Activated T-cell treated with anti-CD3 and anti-CD28 coated beads, Interleukin-2, amount 50 U/mL, for 24 hours (primary cell): Measurements from ENCODE around the gene CFAP54.
"Not testable (repeated sequence)": the region's sequence is repeated elsewhere in the genome, so short reads cannot be mapped to it uniquely, and the experiment has no call there.

ENCODE experiments used
- DNase-seq: peaks from one replicate; pipeline ENCODE4 v3.0.0-alpha.2; 2020
- H3K27ac Mint-ChIP-seq: 2 replicates; pipeline ENCODE4 v1.8.0; 2020; ENCODE audit warnings: mild to moderate bottlenecking, mixed read lengths
- H3K27me3 Mint-ChIP-seq: 2 replicates; pipeline ENCODE4 v1.8.0; 2020; ENCODE audit warnings: mixed read lengths
- H3K36me3 Mint-ChIP-seq: 2 replicates; pipeline ENCODE4 v1.8.0; 2020; ENCODE audit warnings: low read depth, mixed read lengths
- H3K4me1 Mint-ChIP-seq: 2 replicates; pipeline ENCODE4 v1.8.0; 2020; ENCODE audit warnings: low read depth, mixed read lengths
- H3K4me3 Mint-ChIP-seq: 2 replicates; pipeline ENCODE4 v1.8.0; 2020; ENCODE audit warnings: mild to moderate bottlenecking, moderate library complexity, mixed read lengths
- H3K9me3 Mint-ChIP-seq: 2 replicates; pipeline ENCODE4 v1.8.0; 2020; ENCODE audit warnings: mixed read lengths

Gene CFAP54

DNA sequence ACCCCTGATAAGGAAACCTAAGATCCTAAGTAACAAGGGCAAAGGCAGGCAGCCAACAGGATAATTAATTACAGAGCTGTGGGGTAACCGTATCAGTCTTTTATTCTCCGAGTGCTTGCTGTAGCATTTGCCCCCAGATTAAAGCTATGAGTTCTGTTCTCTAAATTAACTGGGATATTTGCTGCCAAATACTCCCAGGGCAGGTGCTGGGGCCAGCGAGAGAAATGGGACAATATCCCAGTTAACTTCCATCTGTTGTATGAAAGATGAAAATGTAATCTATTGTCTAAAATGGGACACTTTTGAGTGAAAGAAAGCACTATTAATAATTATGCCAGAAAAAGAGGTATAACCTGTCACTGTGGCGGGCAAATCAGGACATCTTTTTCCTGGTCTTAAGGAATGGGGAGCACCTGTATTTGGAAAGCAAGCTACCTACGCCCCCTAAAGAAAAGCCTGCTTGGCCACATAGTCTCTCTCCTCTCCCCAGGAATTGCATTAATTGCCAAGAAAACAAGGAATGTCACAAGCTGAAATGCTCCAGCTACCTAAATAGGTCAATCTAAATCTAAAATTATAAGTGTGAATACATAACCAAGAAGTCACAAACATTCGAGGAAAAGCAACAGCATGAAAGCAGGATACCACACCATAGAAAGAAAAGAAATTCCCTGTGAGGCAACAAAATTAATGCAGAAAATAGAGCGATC, 26.7 kb upstream of the CFAP54 start:
- H3K27me3 Mint-ChIP-seq = no peaks in the 10 kb centered on the region
- H3K27ac Mint-ChIP-seq = no peak overlapping the region
- no peaks in the 10 kb centered on the region for H3K9me3 Mint-ChIP-seq
- no peaks in the 10 kb centered on the region for H3K36me3 Mint-ChIP-seq
- no peak for DNase-seq
- no peak overlapping the region for H3K4me3 Mint-ChIP-seq
- no peaks in the 10 kb centered on the region for H3K4me1 Mint-ChIP-seq

DNA sequence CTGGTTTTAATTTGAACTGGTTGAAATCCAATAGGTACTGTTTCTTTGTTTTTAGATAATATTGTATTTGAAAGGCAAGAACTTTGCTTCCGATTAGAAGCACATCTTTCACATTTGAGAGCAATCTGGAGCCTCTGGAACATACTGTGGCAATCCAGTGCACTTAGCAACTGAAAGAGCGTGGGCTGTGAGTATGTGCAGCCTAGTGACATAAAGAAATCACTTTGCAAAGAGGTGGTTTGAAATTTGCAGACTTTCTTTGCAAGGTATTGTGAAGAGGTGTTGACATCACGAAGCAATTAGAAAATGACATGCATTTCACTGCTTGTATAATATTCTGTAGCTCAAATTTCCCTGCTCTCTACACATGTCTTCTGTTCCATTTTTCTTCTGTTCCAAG, 23.5 kb upstream of the CFAP54 start:
- no peaks in the 10 kb centered on the region for H3K27me3 Mint-ChIP-seq
- DNase-seq = no peak
- no peak overlapping the region for H3K4me3 Mint-ChIP-seq
- no peak overlapping the region for H3K27ac Mint-ChIP-seq
- H3K4me1 Mint-ChIP-seq = no peaks in the 10 kb centered on the region
- peaks cover 3% of the 10 kb centered on the region for H3K36me3 Mint-ChIP-seq
- H3K9me3 Mint-ChIP-seq = peaks cover 7% of the 10 kb centered on the region

DNA sequence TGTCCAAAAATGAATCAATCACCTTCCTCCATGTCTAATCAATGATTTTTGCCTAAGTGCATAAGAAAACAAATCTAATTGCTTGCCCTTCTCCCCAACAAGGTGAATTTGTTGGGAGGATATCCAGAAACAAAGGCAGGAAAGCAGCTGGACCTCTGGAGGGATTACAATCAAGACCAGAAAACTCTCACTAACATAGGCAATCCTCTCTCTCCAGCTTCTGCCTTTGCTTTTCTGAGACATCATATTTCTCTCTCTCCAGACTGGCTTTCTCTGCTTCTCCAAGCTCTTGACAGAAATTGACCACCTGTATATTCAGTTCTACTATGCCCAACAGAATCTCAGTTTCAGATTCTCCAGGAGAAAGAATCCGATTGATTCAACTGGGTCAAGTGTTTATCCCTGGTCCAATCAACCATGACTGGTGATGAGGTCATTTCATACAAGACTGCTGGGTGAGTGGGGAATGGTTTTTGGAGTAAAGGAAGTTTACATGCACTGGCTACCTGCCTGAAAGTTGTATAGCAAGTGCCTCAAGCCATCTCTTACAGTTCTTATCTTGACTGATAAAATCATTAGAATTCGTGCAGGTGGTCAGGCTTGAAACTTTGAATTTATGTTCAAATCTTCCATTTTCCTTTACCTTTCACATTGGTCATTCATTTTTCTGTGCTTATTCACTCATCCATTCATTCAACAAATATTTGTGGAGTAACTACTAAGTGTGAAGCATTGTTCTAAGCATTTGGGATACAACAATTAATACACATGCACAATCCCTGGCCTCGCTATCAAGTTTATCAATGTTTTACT, 22.2 kb upstream of the CFAP54 start:
- no peaks in the 10 kb centered on the region for H3K27me3 Mint-ChIP-seq
- peaks cover 7% of the 10 kb centered on the region for H3K9me3 Mint-ChIP-seq
- H3K27ac Mint-ChIP-seq = no peak overlapping the region
- H3K4me1 Mint-ChIP-seq = no peaks in the 10 kb centered on the region
- H3K4me3 Mint-ChIP-seq = no peak overlapping the region
- no peak for DNase-seq
- peaks cover 3% of the 10 kb centered on the region for H3K36me3 Mint-ChIP-seq

DNA sequence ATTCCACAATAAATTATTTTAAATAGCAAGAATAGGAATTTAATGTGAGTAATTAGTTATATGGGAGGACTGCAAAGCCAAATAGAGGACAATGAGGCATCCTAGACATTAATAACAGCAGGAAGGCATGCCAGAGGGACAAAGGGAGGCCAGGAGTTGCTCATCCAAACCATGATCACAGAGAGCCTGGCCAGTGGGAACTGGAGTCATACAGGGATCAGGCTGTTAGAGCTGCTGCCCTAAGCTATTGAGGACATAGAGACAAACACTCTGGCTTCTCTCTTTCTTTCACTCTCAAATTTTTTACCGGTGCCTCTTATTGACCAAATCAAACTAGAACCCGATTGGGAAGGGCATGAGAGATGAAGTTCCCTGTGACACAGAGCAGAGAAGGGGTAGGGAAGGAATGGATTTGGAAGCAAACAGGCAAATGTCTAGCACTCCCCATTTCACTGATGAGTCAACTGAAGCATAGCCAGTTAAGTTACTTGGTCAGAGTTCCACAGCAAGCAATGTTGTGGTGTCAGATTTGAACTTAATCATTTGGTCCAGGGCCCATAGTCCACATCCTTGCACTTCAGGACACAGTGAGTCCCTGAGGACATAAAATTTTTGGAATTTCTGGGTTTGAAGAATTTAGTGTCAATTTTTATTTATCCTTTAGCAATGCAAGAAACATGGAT, 17.9 kb upstream of the CFAP54 start:
- Mint-ChIP-seq H3K27me3 (no peaks in the 10 kb centered on the region), H3K9me3 (peaks cover 7% of the 10 kb centered on the region), H3K4me1 (peaks cover 10% of the 10 kb centered on the region), H3K27ac (no peak overlapping the region), H3K4me3 (no peak overlapping the region), H3K36me3 (peaks cover 3% of the 10 kb centered on the region)
- DNase-seq = no peak

DNA sequence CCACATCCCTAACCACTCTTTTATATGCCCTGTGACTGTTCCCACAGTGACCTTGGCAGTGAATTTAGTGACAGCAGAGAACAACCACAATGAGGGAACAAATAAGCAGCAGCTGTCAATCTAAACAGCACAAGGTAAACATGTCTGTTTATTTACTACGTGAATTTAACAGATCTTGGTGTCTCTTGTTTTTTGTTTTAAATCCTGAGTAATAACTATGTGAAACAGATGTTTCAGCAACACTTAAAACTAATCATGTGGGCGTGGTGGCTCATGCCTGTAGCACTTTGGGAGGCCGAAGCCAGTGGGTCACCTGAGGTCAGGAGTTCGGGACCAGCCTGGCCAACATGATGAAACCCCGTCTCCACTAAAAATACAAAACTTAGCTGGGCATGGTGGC, 17.0 kb upstream of the CFAP54 start:
- Mint-ChIP-seq H3K27me3 (no peaks in the 10 kb centered on the region), H3K9me3 (peaks cover 7% of the 10 kb centered on the region), H3K4me3 (no peak overlapping the region), H3K36me3 (peaks cover 3% of the 10 kb centered on the region), H3K4me1 (peaks cover 10% of the 10 kb centered on the region), H3K27ac (no peak overlapping the region)
- no peak for DNase-seq

DNA sequence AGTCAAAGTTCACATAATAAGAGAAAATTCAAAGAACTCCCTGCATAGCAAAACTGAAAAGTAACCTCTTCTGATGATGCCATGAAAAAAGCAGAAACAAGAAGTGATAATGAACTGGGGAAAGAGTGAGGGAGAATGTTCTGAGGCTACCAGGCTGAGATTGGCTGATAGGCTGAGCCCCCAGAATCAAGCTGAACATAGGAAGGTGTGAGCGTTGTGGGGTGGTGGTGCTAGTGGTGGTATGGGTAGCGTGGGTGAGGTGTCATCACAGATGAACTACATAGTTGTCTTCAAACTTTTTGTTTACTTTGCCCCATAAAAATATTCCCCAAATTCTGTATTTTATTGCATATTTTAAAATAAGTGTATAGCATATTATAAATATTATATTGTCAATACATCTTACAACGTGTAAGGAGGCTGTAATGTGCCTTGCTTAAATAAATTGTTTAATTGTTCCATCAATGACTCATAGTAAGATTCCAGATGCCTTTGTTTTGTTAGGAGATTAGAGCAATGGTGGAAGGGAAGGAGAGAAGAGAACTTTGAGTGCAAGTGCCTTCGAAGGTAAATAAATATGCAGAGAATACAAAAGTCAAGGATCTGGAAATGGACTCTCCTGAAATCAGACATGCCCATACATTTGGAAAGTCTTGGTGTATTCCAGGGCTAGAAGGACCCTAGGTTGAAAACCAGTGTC, 15.8 kb upstream of the CFAP54 start:
- Mint-ChIP-seq H3K27ac (no peak overlapping the region), H3K4me1 (peaks cover 10% of the 10 kb centered on the region), H3K36me3 (peaks cover 3% of the 10 kb centered on the region), H3K4me3 (no peak overlapping the region), H3K9me3 (peaks cover 7% of the 10 kb centered on the region), H3K27me3 (no peaks in the 10 kb centered on the region)
- DNase-seq = no peak

DNA sequence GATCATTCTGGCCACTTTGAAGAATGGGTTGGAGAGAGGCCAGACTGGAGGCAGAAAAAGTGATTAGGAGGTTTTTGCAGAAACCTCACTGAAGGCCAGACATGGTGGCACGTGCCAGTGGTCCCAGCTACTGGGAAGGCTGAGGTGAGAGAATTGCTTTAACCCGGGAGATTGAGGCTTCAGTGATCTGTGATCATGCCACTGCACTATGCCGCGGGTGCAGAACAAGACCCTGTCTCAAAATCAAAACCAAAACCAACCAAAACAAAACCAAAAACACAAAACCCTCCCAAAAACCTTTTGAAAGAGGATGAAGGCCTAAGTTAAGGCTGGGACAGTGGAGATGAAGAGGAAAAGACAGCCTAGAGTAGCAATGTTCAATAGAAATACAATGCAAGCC, 15.2 kb upstream of the CFAP54 start:
- Mint-ChIP-seq H3K27me3 (no peaks in the 10 kb centered on the region), H3K4me3 (no peak overlapping the region), H3K4me1 (peaks cover 10% of the 10 kb centered on the region), H3K9me3 (peaks cover 5% of the 10 kb centered on the region), H3K36me3 (peaks cover 3% of the 10 kb centered on the region), H3K27ac (no peak overlapping the region)
- no peak for DNase-seq

DNA sequence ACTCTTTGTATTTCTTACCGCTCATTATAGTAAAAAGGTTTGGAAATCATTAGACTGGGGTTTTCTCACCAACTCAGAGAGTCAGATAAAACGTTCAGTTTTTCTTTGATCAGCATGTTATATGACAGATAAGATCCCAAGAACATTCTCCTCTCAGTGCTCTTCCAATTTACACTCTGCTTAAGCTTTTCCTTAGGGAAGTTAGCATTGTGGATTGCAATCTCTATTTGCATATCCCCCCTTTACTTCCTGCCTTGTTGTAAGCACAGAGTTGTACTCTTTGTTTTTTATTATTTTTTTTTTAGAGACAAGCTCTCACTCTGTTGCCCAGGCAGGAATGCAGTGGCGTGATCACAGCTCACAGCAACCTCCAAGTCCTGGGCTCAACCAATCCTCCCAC, 11.4 kb upstream of the CFAP54 start:
- Mint-ChIP-seq H3K4me1 (peaks cover 10% of the 10 kb centered on the region), H3K4me3 (no peak overlapping the region), H3K36me3 (no peaks in the 10 kb centered on the region), H3K27ac (no peak overlapping the region), H3K9me3 (no peaks in the 10 kb centered on the region), H3K27me3 (no peaks in the 10 kb centered on the region)
- DNase-seq = no peak

DNA sequence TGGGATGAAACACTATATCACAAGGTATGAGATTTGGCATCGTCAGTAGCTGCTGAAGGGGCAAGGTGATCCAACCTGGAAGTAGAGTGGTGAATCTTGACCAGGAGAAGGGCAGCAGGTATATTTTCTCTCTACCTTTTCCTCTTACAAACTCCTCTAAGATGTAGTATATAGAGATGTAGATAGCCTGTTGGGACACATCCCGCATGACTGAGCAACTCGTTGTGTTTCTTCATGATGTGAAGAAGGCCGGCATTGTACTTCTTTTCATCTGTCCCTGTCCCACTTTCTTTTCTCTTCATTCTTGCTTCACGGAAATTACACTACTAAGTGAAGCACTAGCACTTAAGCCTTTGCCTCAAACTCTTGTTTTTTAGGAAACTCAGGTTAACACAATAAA, 7.3 kb upstream of the CFAP54 start:
- H3K4me3 Mint-ChIP-seq = no peak overlapping the region
- no peaks in the 10 kb centered on the region for H3K9me3 Mint-ChIP-seq
- H3K27me3 Mint-ChIP-seq = no peaks in the 10 kb centered on the region
- no peak for DNase-seq
- no peak overlapping the region for H3K27ac Mint-ChIP-seq
- no peaks in the 10 kb centered on the region for H3K36me3 Mint-ChIP-seq
- peaks cover 25% of the 10 kb centered on the region for H3K4me1 Mint-ChIP-seq

DNA sequence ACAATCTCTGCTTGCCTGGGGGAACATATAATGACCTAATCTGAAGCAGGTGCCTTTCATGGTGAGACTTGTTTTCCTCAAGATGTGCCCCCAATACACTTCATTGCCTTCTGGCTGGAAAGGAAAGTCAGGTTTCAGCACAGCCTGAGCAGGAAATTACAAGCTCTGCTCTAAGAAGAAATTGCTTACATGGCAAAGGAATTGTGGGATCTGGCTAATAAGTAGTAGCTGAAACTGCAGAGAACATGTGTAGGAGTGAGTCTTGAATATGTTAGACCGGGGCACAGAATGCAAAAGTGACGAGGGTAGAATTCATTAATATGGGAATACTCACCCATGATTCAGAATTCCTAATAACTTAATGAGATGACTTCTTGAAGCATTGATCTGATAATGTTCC, 6.3 kb upstream of the CFAP54 start:
- H3K36me3 Mint-ChIP-seq = no peaks in the 10 kb centered on the region
- H3K4me1 Mint-ChIP-seq = peaks cover 33% of the 10 kb centered on the region
- no peak overlapping the region for H3K27ac Mint-ChIP-seq
- DNase-seq = no peak
- H3K9me3 Mint-ChIP-seq = no peaks in the 10 kb centered on the region
- no peak overlapping the region for H3K4me3 Mint-ChIP-seq
- no peaks in the 10 kb centered on the region for H3K27me3 Mint-ChIP-seq

DNA sequence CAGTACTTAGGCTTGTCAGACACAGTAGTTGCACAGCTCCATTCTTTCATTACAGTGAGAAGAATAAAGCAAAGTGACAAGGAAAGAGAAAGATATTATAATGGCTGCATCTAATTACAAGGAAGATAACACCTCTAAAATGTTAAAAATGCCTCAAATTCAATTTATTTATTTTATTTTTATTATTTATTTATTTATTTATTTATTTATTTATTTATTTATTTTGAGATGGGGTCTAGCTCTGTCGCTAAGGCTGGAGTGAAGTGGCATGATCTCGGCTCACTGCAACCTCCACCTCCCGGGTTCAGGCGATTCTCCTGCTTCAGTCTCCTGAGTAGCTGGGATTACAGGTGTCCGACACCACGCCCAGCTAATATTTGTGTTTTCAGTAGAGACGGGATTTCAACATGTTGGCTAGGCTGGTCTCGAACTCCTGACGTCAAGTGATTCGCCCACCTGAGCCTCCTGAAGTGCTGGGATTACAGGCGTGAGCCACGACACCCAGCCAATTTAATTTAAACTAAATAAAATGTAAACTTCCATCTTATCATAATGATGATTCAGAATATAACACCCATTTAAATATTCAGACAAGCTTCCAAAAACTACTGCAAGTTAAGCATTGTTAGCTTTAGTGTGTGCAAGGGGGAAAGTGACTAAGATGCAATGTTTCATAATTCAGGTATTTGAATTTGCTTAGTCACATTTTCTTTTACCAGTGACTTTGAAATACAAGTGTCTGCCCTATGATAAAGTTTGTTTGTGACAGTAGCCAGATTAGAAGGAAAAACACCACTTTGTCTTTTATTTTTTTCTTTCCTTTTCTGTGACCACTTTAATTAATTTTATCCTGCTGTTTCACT, 2.4 kb upstream of the CFAP54 start:
- no peak for DNase-seq
- H3K9me3 Mint-ChIP-seq = no peaks in the 10 kb centered on the region
- no peak overlapping the region for H3K27ac Mint-ChIP-seq
- peaks cover 3% of the 10 kb centered on the region for H3K36me3 Mint-ChIP-seq
- H3K27me3 Mint-ChIP-seq = no peaks in the 10 kb centered on the region
- H3K4me1 Mint-ChIP-seq = peaks cover 43% of the 10 kb centered on the region
- H3K4me3 Mint-ChIP-seq = no peak overlapping the region

DNA sequence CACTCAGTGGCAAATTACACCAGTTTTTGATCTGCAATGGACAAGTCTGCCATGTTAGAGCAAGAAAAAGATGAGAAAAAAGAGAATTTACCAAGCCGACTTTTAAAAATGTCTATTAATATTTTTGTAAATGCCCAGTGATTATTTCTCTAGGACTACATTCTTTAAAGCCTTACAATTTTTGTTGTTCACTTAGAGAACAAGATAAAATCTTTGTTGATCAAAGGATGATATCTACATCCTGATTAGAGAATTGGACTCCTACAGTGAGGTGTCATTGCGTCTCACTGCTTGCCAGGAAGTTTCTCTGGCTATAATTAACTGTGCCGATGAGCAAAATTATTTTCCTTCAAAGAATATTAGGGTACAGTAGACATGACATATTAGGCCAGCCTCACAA, 1.7 kb upstream of the CFAP54 start:
- no peak for DNase-seq
- no peaks in the 10 kb centered on the region for H3K9me3 Mint-ChIP-seq
- H3K27me3 Mint-ChIP-seq = no peaks in the 10 kb centered on the region
- H3K36me3 Mint-ChIP-seq = peaks cover 3% of the 10 kb centered on the region
- H3K27ac Mint-ChIP-seq = no peak overlapping the region
- no peak overlapping the region for H3K4me3 Mint-ChIP-seq
- H3K4me1 Mint-ChIP-seq = peaks cover 43% of the 10 kb centered on the region

DNA sequence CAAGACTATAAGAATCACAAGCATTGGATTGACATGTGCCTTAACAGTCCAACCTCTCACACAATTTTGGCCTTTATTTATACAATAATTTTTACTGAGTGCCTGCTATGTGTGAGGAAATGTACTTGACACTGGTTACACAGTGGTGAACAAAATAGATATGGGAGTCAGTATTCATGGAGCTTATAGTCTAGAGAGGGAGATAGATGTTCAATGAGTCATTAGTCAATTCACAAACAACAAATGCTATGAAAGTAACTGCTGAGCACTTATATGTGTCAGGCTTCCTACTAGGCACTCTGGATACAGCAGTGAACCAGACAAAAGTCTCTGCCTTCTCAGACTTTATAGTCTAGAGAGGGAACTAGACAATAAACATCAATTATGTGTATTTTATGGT, 3.7 kb downstream of the CFAP54 start:
- peaks cover 3% of the 10 kb centered on the region for H3K36me3 Mint-ChIP-seq
- no peak for DNase-seq
- H3K4me1 Mint-ChIP-seq = peaks cover 26% of the 10 kb centered on the region
- H3K27me3 Mint-ChIP-seq = no peaks in the 10 kb centered on the region
- H3K27ac Mint-ChIP-seq = no peak overlapping the region
- H3K4me3 Mint-ChIP-seq = no peak overlapping the region
- H3K9me3 Mint-ChIP-seq = peaks cover 3% of the 10 kb centered on the region

DNA sequence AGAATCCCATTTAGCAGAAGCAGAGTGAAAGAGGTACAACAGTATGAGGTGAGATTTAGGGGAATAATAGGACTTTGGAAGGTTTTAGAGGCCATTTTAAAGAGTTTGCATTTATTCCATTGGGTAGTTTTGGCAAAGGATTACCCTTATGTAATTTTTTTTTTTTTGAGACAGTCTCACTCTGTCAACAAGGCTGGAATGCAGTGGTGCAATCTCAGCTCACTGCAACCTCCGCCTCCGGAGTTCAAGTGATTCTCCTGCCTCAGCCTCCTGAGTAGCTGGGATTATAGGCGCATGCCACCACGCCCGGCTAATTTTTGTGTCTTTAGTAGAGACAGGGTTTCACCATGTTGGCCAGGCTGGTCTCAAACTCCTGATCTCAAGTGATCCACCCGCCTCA, 4.8 kb downstream of the CFAP54 start:
- H3K4me3 Mint-ChIP-seq, H3K36me3 Mint-ChIP-seq, H3K27me3 Mint-ChIP-seq, H3K9me3 Mint-ChIP-seq, H3K27ac Mint-ChIP-seq, DNase-seq: not testable (repeated sequence)
- H3K4me1 Mint-ChIP-seq = peaks cover 21% of the 10 kb centered on the region
